ENCODE data around the gene PUSL1.
A peak's percentile ranks its signal among the peaks of the same experiment; 100 is the strongest.

The PUSL1 gene

DNA sequence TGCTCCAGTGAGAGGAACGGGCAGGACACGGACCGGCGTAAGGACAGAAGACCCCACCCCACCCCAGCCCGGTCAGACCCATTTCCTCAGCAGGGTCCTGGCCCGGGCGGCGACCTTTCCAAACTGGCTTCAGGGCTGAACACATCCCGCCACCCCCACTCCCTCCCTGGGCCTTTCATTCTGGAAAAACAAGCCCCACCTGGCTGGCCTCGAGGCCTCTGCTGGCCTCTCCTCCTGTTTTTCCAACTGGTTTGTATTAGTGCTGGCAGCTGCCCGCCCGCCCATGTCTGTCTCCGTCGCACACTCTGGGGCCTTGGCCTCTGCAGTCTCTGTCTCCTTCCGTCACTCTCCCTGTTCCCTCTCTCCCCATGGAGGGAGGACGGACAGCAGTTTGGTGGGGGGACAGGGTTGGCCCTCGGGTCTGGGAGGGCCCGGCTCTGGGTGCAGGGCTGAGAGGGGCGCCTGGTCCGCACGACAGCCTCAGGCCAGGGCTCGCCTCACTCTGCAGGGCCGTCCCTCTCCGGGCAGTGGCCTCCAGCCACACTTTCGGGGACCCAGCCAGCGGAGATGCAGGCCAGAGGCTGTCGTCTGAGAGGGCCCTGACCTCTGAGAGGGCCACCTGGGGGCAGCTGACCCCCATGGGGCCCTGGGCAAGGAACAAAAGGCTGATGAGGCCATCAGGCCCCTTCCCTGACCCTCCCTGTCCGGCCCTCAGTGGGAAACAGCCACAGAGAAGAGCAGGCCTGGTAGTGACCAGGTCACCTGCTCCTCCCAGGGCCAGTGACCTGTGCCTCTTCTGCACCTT is 51.5 kb downstream of the PUSL1 start:
- H3K4me3 ChIP-seq (ENCODE audit: low read depth, low read length) = no peak overlapping the region
- DNase-seq (ENCODE audit: low read depth) = no peak

- peak; percentile 68 for DNase-seq (ENCODE audit: low read depth)
- H3K4me3 ChIP-seq (ENCODE audit: low read depth, low read length) = no peak overlapping the region
These were observed 52.2 kb downstream of the PUSL1 start for GRCh38 chr1:1360506-1361169.

All from skeletal muscle cell (primary cell).